Adrenal gland (tissue), 5 donors: ENCODE data around the gene CNR1.

Source experiments
- POLR2A ChIP-seq, 2 donors: fragments of 450-650 bp; IDR thresholded peaks; one replicate each; pipeline ENCODE4 v1.6.1; 2017; ENCODE audit warnings: antibody characterized with exemption in 2 of 2, mild to moderate bottlenecking in 2 of 2, moderate library complexity in 1 of 2
- TF ChIP-seq, protein P1 (sequence below), 6 experiments: fragments of 450-650 bp in 4 of 6; fragments of 200-600 bp in 2 of 6; sonication (generic) in 1 of 6; IDR thresholded peaks; 1 replicate in 5 of 6; 2 replicates in 1 of 6; pipeline versions ENCODE4 v1.5.1 to v1.8.0; 2016 to 2021; ENCODE audit warnings: antibody characterized with exemption in 6 of 6, mild to moderate bottlenecking in 2 of 6, moderate library complexity in 1 of 6
- donor health status: DM: no; HTN: no; CAD: no.

DNA sequence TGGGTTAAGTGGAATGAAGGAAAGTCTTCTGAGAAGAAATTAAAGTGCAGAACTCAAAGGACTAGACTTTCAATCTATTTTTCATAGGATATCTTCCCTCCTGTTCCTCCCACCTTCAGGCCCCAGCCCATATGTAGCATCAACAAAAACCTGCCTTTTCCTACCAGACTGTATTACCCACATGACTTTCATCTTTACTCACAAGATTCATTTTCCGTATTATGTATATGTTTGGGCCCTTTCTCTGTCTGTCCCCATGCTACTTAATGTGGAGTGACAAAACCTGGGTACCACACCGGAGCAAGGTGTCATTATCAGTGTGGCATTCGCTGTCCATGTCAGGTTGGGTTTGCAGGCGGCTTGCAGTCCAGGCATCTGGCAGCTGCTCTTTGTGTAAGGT, 18.8 kb upstream of the CNR1 start:
- TF ChIP-seq POLR2A (IDR thresholded peaks at IDR 0.05), result no peak
- TF ChIP-seq, protein P1, sequence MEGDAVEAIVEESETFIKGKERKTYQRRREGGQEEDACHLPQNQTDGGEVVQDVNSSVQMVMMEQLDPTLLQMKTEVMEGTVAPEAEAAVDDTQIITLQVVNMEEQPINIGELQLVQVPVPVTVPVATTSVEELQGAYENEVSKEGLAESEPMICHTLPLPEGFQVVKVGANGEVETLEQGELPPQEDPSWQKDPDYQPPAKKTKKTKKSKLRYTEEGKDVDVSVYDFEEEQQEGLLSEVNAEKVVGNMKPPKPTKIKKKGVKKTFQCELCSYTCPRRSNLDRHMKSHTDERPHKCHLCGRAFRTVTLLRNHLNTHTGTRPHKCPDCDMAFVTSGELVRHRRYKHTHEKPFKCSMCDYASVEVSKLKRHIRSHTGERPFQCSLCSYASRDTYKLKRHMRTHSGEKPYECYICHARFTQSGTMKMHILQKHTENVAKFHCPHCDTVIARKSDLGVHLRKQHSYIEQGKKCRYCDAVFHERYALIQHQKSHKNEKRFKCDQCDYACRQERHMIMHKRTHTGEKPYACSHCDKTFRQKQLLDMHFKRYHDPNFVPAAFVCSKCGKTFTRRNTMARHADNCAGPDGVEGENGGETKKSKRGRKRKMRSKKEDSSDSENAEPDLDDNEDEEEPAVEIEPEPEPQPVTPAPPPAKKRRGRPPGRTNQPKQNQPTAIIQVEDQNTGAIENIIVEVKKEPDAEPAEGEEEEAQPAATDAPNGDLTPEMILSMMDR (IDR thresholded peaks at IDR 0.05), result no peak
